GM21381 (cell line): ENCODE results near the gene SNPH.

ENCODE experiments used
- ATAC-seq: cut with Tn5 transposase; IDR thresholded peaks from one replicate; pipeline ENCODE4 v1.9.1; 2021; ENCODE audit warnings: mild to moderate bottlenecking, moderate library complexity; ENCODE audit not compliant: unreplicated experiment

Gene SNPH

DNA sequence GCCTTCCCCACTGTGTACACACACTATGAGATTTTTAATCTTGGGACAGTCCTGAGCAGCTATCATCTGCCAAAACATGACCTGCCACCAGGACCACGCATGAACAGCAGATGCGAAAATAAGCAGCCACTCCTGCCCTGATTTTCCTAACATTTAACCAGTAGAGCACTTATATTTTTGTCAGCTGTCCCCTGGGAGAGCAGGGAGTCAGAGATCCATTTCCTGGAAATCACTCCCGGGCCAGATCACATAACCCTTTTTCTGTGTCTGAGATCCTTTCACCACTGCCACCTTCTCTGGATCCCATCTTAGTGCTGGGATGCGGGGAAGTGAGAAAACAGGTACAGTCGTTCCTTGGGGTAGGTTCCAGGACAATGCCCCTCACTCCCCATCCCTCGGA, 57.2 kb downstream of the SNPH start:
- ATAC-seq = no peak

GRCh38 chr20:1323830-1324597, 57.9 kb downstream of the SNPH start:
- no peak for ATAC-seq

DNA sequence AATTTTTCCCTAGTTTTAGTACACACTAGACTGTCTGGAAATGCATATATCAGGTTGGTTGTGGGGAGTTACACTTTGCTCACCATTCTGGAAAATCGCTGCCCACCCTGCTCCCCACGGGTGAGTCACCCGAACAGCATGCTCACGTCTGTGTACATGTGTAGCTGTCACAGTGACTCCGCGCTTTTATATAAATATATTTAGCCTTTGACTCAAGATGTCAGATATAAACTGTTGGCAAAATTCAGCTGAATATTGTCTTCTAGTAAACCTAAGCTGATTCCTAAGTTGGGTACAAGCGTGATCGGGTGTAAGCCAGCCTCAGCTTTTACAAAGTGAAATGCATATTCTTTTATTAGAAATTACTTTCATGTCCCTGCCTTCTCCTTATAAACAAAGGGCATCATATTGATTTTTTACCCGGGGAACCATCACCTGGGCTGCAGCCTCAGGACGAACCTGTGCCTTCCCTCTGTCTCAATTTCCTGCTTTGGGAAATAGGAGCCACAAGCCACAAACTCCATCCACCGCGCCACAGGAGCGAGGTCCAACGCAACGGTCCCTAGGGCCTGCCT, 58.6 kb downstream of the SNPH start:
- no peak for ATAC-seq

- peak; percentile 86 for ATAC-seq
These were observed 59.3 kb downstream of the SNPH start for GRCh38 chr20:1325173-1326030.

GRCh38 chr20:1326031-1326930, 60.2 kb downstream of the SNPH start:
- no peak for ATAC-seq

- no peak for ATAC-seq
These were observed 61.2 kb downstream of the SNPH start for GRCh38 chr20:1327241-1327653.

- ATAC-seq = no peak
These were observed 62.0 kb downstream of the SNPH start for GRCh38 chr20:1327827-1328679.

- no peak for ATAC-seq
These were observed 62.7 kb downstream of the SNPH start, which contains the start of gene SDCBP2 for GRCh38 chr20:1328680-1329330. SDCBP2 (minus strand) TSS chr20:1329139; CDS start chr20:1320416, 8,723 bp downstream.

- peak; percentile 30 for ATAC-seq
These were observed 64.2 kb downstream of the SNPH start for GRCh38 chr20:1330075-1330830.

DNA sequence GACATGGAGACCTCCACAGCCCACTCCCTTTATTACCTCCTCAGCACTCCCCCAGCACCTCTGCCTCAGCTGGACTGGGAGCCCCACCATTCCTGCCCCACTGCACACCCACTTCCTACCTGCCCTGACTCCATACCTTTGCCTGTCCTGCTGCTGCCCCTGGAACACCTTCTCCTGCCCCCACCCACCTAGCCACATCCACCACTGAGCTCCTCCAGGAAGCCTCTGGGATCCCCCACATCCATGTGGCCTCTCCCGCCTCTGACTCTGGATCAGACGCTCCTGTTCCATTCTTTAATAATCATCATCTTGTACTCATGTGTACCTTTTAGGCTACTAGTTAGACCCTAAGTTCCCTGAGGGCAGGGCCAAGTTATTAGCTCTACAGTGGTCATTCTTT, 65.0 kb downstream of the SNPH start:
- ATAC-seq = no peak

DNA sequence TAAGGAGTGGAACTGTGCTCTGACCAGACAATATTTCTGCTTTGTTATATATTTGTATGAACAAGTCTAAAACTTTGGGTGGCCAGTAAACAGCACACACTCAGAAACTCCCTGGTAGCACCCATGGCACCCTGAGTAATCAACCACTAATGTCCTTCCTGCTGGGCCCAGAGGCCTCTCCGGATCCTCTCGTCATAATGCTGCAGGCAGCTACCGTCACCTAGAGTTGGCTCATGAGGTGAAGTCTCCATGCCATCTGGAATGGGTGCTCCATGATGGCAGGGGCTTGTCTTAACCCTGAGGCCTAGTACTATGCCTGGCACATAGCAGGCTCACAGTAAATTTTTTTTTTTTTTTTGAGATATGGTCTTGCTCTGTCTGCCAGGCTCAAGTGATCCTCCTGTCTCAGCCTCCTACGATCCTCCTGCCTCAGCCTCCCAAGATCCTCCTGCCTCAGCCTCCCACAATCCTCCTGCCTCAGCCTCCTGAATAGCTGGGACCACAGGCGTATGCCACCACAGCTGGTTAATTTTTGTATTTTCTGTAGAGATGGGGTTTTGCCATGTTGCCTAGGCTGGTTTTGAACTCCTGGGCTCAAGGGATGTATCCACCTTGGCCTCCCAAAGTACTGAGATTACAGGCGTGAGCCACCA, 65.8 kb downstream of the SNPH start:
- no peak for ATAC-seq

DNA sequence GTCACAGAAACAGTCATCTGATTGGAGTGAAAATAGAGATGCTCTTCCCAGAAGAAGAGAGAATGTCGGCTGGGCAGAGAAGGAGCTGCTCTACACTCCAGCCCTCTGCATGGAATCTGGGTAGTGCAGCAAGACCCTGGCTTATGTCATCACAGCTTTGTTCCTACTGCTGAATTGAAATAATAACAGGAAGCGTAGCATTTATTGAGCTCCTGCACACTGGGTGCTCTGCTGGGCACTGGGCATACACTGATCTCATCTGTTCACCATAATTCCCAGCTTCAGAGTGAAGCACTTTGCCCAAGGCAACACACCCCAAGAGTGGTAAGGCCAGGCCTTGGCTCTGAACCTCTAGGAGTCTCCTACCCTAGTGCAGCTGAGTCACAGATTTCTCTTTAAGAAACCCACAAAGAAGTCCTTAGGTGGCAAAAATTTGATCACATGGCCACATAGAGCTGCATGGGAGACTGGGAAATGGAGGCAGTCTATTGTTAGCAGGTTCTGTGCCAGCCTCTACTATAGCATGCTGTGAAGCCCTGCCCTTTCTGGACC, 66.7 kb downstream of the SNPH start:
- no peak for ATAC-seq

GRCh38 chr20:1333462-1334369, 67.6 kb downstream of the SNPH start:
- ATAC-seq = no peak

- no peak for ATAC-seq
These were observed 68.3 kb downstream of the SNPH start for GRCh38 chr20:1334370-1334731.

GRCh38 chr20:1334761-1335160, 68.7 kb downstream of the SNPH start:
- ATAC-seq = no peak

GRCh38 chr20:1335961-1336698, 70.0 kb downstream of the SNPH start:
- no peak for ATAC-seq
